ENCODE results near the gene ARHGAP26. TPM values are rescaled to one million over a fixed set of nuclear protein-coding genes. Genes with fewer than 3 reads are reported as not detected.

The ARHGAP26 gene
- total RNA-seq, 4 donors from 2014 or later = 11.0 to 23.3 (median 14.3) TPM

DNA sequence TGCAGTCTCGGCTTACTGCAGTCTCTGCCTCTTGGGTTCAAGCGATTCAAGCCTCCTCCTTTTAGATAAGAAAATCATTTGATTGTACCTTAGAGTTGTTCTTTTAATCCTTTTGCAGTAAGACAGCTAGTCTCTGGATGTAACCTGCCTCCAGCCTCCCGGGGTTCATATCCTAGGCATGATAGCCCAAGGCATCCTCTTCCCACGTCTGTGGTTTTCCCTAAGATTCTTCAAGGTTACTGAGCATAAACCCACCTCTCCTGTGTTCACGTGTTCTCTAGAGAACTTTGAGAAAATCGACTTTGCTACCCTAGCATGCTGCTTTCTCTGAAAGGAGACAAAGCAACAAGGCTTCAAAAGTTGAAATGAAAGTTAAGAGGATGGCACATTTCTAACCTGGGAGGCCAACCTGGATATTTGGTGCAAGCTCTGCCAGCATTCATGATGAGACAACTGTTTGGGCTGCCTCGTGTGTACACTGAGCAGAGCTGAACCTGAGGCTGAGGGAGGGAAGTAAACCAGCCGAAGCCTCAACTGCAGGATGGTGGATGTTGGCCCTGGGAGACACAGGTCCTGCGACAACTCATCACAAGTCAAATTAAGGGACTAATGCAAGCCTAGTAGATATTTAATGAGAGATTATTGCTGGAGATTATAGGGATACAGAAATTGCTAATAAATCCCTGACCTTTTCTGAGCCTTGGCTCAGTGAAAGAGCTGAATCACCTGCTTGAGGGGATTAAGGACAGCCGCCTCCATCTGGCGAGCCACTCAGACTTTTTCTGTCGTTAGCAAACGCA is 261.8 kb downstream of the ARHGAP26 start:
- DNase-seq (ENCODE audit: low spot score in 2 of 2) = no peak
- intact Hi-C loops (cut with DNase I; ENCODE audit: low total_unique reads) = no loop called here
- H3K4me3 ChIP-seq (ENCODE audit: low read depth, poor library complexity, severe bottlenecking) = no peak overlapping the region
- TF ChIP-seq, protein P1, sequence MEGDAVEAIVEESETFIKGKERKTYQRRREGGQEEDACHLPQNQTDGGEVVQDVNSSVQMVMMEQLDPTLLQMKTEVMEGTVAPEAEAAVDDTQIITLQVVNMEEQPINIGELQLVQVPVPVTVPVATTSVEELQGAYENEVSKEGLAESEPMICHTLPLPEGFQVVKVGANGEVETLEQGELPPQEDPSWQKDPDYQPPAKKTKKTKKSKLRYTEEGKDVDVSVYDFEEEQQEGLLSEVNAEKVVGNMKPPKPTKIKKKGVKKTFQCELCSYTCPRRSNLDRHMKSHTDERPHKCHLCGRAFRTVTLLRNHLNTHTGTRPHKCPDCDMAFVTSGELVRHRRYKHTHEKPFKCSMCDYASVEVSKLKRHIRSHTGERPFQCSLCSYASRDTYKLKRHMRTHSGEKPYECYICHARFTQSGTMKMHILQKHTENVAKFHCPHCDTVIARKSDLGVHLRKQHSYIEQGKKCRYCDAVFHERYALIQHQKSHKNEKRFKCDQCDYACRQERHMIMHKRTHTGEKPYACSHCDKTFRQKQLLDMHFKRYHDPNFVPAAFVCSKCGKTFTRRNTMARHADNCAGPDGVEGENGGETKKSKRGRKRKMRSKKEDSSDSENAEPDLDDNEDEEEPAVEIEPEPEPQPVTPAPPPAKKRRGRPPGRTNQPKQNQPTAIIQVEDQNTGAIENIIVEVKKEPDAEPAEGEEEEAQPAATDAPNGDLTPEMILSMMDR (IDR thresholded peaks at IDR 0.05) = no peak
- TF ChIP-seq POLR2A (IDR thresholded peaks at IDR 0.05) = no peak
- 89 to 90% methylated on average over 13 of the region's 13 CpGs for WGBS, 2 donors

DNA sequence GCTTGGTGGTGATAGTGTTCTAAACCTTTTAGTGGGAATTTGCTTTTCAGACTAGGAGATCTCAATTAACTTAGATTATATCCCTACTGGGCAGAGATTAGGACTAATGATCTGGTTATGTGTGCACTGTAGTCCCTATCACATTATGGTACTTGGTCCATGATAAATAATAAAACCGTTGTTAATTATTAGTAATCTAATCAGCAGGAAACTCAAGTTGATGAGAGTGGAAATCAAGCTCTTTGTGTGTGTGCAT is 262.3 kb downstream of the ARHGAP26 start:
- no peak for TF ChIP-seq POLR2A (IDR thresholded peaks at IDR 0.05)
- TF ChIP-seq, protein P1 (IDR thresholded peaks at IDR 0.05) = no peak
- H3K4me3 ChIP-seq (ENCODE audit: low read depth, poor library complexity, severe bottlenecking) = no peak overlapping the region
- no peak for DNase-seq (ENCODE audit: low spot score in 2 of 2)
- intact Hi-C loops (cut with DNase I; ENCODE audit: low total_unique reads) = no loop called here
- WGBS, 2 donors = 75 to 86% methylated on average over 1 of the region's 1 CpG

GRCh38 chr5:143033535-143034250 is 263.5 kb downstream of the ARHGAP26 start:
- no peak for DNase-seq (ENCODE audit: low spot score in 2 of 2)
- no peak overlapping the region for H3K4me3 ChIP-seq (ENCODE audit: low read depth, poor library complexity, severe bottlenecking)
- intact Hi-C loops (cut with DNase I; ENCODE audit: low total_unique reads) = no loop called here
- WGBS, 2 donors = 41 to 53% methylated on average over 10 of the region's 10 CpGs
- TF ChIP-seq, protein P1 (IDR thresholded peaks at IDR 0.05) = no peak
- TF ChIP-seq POLR2A (IDR thresholded peaks at IDR 0.05) = no peak

- 87 to 89% methylated on average over 4 of the region's 4 CpGs for whole genome bisulfite sequencing, 2 donors
- DNase-seq (ENCODE audit: low spot score in 2 of 2) = no peak
- no peak for TF ChIP-seq POLR2A (IDR thresholded peaks at IDR 0.05)
- TF ChIP-seq, protein P1 (IDR thresholded peaks at IDR 0.05) = no peak
- H3K4me3 ChIP-seq (ENCODE audit: low read depth, poor library complexity, severe bottlenecking) = no peak overlapping the region
- intact Hi-C loops (cut with DNase I; ENCODE audit: low total_unique reads) = no loop called here
Observed at GRCh38 chr5:143036146-143036927, 266.2 kb downstream of the ARHGAP26 start.

GRCh38 chr5:143037071-143037470 is 266.9 kb downstream of the ARHGAP26 start:
- TF ChIP-seq, protein P1 (IDR thresholded peaks at IDR 0.05) = no peak
- no peak for TF ChIP-seq POLR2A (IDR thresholded peaks at IDR 0.05)
- no peak for DNase-seq (ENCODE audit: low spot score in 2 of 2)
- intact Hi-C loops (cut with DNase I; ENCODE audit: low total_unique reads) = no loop called here
- 90% methylated on average over 3 of the region's 3 CpGs for WGBS, 2 donors
- H3K4me3 ChIP-seq (ENCODE audit: low read depth, poor library complexity, severe bottlenecking) = no peak overlapping the region

Data from lower leg skin (tissue), 4 donors.